ENCODE measurements around the gene FHOD3.

Gene FHOD3

DNA sequence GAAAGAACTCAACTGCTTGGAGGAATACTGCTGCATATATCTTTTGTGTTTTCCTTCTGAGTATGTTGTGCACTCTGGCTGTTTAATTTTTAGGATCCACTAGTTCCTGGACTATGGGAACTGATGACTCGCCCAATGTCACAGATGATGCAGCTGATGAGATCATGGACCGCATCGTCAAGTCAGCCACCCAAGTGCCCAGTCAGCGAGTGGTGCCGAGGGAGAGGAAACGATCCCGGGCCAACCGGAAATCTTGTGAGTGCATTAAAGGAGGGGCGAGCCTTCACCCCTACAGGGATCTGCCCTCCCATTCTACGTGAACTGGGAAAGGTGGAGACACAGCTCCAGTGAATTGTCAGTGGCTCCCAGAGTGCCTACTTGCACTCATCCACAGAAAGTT is 471.7 kb downstream of the FHOD3 start:
- peak; percentile 64 for DNase-seq

DNA sequence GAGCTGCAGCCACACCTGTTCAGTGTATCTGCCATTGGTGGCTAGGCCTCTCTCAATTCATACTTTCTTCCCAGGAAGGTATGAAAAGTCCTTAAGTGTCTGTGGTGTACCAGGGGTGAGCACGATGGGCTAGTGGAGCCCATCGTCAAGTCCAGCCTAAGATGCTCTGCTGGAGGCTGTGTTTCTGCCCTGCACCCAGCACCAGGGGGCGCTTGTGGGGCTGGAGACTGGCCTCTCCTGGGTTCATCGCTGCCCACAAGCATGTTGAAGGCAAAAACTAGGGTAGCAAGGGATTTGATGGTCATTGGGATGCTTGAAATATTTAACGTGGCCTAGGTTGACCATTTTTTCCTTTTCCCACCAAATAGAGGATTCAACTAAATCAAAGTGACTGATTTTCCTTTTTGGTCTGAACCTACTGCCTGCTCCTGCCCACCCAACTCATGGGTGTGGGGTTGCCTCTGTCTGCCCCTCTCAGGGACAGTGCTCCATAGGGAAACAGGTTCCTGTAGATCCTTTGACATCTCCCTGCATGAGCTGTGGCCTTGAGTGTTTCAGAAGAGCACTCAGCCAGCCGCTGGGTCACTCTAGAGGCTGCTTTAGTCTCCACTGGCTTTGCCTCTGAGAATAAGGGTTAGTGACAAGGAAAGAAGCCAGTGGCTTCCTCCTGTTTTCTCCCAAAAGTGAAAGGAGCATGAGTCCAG is 472.2 kb downstream of the FHOD3 start:
- DNase-seq: no peak

DNA sequence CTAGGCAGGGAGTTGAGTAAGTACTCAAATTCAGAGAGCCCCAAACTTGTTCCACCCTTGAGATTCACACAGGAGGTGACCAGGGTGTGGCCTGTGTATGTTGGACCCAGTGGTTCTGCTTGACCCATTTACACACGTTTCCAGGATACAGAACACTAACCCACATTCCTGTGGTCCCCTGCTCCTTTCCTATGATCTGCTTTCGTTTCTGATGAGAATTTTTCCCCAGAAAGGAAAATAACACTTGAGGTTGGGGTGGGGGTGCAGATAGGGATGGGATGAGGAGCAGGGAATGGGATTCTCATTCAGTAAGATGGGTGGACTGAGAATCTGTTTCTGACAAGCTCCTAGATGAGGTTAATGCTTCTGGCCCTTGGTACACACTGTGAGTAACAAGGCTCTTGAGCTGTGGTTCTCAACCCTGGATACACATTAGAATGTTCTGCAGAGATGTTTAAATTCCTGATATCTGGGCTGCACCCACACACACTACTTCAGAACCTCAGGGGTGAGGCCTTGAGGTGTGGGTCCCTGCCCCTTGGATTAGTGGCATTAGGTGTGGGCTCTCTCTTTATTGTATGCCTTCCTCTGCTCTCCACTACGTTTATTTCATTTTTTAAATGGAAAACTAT is 472.9 kb downstream of the FHOD3 start:
- no peak for DNase-seq

DNA sequence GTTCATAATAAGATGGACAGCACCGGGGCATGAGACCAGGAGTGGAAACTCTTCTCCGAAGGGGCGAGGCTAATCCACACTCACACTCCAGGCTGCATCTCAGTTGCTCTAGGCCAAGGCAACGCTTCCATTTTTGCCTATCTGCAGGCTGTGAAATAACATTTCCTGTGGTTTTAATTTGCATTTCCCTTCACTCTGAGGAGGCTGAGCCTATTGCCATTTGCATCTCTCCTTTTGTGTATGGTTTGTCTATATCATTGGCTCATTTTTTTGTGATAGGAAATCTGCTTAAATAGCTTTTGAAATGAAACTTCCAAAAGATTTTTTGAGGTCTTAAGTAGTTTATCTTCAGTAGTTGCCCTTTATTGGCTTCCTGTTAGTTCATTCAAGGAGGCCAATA is 473.7 kb downstream of the FHOD3 start:
- no peak for DNase-seq

DNA sequence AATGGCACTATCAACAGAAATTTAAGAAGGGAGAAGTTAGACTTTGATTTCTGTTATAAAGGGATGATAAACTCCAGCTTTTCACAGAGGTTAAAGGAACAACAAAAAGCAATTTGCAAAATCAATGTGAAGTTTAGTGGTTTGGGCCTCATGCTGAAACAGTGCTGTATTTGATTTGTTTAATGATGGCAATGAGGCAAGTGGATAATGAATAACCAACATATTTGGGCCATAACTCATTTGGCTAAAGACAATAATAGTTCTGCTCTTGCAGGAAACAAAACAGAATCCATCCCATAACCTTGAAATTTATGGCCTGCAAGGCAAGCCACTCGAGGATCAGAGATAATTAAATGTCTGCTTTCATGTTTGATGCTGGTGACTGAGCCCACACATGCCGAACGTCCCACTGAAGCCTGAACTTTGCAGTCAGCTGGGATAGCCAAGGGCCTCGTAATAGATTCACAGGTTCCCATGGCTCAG is 474.8 kb downstream of the FHOD3 start:
- peak; percentile 44 for DNase-seq

DNA sequence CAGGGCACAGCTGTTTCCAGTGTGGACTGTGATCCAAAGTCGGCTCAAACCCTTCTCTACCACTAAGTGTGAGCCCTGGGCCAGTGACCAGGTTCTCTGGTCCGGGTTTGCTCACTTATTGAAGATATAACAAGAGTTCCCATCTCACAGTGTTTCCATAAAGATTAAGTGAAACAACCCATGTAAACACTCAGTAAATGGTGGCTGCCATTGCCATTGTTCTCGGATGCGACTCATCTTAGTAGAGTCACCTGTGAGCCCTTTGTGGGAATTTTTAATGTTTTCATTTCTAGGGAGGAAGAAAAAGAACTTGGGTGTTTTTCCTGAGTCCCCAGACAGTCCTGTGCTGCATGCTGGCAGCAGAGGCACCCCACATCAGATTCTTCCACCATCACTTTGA is 477.9 kb downstream of the FHOD3 start:
- no peak for DNase-seq

DNA sequence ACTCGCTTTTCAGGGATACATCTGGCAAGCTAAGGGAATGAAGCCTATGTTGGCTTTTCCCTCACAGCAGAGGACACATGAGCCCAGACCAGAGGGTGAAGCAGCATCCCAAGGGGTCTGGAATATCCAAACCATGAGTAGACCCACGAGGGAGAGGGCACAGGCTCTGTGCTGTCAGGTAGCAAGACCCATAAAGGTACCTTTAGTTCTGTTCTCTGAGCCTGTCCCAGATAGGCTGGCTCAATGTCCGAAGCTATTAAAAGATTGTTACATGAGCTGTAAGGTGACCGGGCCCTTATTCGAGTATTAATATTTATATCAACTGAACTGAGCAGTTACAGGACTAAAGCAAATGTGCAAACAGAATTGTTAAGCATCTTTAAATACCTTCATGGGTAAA is 479.1 kb downstream of the FHOD3 start:
- DNase-seq: no peak

DNA sequence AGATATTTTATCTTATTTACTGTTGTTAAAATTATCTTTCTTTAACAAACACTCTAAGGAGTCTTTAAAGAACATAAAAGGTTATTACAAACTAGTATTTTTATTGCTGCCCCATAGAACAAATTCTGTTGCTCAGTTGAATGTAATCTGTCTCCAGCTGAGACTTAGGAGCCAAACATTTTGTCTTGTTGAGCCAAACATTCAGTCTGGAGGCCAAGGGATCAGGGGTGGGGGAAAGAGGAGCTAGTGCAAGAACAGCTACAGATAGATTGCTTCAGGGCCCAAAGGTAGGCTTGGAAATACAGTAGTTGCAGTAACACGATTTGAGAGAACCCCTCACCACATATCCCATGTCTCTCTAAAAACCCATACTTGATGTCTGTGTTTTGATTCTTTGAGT is 480.1 kb downstream of the FHOD3 start:
- no peak for DNase-seq

DNA sequence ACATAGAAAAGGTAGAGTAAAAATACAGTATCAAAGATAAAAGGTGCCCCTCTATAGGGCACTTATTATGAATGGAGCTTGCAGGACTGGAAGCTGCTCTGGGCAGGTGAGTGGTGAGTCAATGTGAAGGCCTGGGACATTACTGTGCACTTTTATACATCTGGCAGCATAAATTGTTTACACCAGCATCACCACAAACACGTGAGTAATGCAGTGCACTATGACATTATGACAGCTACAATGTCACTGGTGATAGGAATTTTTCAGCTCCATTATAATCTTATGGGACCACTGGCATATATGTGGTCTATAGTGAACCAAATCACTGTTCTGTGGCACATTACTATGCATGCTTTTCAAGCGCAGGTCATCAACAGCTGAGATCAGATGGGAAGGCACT is 483.2 kb downstream of the FHOD3 start:
- DNase-seq: peak; percentile 45

DNA sequence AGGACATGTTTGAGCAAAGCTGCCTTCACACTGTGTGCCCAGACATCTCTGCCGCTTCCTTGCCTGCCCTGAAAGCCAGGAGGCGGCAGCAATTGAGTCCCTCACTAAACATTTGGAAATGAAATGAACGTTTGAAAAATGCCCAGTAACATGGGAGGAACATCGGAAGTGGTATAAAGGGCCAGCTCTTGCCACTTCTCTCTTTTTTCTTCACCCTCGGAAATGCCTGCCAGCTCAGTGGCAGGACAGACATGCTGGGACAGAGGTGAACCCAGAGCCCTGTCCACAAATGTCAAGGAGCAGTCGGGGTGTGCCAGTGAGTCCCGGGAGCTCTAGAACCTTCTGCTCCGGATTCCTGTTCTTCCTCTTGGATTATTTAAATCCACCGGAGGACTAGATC is 485.2 kb downstream of the FHOD3 start:
- DNase-seq: no peak

DNA sequence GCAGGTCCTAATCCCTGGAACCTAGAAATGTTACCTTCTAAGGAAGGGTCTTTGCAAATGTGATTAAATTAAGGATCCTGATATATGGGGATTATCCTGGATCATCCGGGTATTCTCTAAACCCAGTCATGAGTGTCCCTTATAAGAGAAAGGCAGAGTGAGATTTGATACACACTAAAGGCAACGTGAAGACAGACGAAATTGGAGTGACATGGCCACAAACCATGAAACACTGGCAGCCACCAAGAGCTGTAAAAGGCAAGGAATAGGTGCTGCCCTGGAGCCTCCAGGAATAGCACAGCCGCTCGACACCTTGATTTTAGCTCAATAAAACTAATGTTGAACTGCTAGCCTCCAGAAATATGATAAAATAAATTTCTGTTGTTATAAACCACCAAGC is 486.3 kb downstream of the FHOD3 start:
- no peak for DNase-seq

DNA sequence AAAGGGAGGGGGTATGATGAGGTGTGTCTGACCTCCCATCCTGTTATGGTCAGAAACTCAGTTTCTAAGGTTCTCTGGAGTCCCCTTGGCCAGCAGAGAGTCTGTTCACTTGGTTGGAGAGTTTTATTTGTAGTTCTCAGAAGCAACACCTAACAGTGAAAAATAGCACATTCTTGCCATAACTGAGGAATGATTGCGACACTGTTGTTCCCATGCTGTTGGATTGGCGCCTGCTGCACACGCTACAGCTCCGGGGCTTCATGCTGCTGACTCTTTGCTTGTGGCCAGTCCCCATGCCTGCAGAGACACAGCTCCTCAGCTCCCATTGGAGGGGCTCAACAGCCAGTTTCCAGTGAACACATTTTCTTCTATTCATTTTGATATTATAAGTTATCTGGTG is 489.2 kb downstream of the FHOD3 start:
- DNase-seq: peak; percentile 83

DNA sequence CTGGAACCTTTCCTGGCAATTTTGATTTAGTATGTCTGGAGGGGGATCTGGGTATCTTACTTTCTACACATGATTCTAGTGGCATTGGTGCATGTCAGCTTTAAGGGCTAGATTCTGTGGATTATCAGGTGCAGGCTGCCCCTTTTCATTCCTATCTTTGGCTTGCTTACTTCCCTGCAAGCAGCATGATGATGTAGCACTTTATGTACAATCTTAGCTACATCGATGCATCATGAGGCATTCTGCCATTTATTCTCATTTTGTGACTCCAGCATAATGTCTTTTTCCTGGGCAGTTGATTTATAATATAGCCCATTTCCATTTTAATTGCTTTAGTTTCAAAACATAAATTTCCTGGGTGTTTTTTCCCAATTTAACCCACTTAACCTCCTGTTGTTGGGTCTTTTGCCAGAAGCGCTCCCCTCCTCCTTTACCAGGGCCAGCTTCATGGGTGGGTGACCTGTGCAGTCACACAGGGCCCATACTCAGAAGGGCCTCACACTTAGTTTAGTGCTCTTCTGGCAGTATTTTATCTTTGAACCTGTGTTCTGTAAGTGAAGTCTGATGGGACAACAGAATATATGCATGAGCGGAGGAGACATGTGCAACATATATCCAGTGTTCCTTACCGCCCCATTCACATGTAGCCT is 495.2 kb downstream of the FHOD3 start:
- DNase-seq: no peak

DNA sequence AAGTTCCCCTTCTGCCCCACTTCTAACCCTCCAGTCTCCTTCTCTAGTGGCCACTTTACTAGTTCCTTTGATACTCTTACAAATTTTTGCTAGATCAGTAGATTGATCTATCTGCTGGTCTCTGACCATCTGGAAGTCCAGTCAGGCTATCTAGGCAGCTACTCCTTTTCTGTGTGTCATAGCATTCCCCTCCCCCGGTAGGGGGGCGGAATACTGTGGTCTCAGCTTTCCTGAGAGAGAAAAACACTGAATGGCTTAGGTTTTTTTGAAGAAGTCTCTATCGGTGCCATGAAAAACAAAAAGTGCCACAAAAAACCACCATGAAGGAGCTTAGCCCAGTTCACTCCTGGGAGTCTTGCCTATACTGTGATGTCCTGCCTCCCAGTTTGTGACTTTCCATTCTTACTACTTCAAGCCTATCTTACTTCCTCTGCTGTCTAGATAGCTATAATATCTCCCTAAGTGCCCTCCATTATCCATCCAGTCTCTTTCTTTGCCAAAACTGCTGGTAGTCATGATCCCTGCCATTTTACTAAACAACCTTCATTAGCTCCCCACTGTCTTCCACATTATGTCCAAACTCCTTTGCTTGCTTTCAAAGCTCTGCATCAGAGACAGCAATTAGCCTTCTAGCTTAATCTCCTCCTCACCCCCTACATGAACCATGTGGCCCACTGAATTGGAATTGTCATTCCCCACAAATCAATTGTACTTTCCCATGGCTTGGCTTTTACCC is 501.4 kb downstream of the FHOD3 start:
- no peak for DNase-seq

DNA sequence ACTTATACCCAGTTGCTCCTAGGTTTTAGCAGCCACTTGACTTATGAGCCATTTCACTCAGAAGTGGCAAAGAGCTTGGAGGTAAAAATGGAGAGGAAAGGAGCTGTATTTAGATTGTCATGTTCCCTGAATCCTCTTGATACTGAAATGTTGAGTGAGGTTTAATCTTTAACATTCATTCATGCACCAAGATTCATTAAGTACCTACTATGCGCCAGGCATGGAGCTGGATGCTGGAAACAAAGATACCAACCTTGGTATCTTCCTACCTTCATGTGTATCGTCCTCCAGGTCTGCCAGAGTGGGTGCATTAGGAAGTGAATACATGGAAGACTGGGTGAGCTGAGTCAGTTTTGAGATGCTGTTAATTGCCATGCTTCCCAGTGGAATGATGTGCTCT is 507.6 kb downstream of the FHOD3 start:
- DNase-seq: no peak

DNA sequence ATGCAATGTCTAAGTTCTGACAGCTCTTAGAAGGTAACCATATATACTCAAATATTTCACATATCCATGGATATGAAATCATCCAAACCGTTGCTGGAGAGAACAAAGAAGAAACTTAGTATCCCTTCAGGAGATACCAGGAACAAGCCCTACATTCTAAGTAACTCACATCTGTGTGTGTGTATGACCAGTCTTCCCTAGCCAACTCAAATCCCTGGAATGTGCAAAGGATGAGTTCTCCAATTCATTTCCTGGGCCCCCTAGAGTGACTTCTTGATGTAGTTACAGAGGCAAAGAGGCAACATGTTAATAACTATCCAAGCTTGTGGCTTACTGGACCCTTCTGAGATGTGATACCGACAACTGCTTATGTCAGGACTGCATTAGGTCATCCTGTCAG is 511.2 kb downstream of the FHOD3 start:
- DNase-seq: peak; percentile 87

DNA sequence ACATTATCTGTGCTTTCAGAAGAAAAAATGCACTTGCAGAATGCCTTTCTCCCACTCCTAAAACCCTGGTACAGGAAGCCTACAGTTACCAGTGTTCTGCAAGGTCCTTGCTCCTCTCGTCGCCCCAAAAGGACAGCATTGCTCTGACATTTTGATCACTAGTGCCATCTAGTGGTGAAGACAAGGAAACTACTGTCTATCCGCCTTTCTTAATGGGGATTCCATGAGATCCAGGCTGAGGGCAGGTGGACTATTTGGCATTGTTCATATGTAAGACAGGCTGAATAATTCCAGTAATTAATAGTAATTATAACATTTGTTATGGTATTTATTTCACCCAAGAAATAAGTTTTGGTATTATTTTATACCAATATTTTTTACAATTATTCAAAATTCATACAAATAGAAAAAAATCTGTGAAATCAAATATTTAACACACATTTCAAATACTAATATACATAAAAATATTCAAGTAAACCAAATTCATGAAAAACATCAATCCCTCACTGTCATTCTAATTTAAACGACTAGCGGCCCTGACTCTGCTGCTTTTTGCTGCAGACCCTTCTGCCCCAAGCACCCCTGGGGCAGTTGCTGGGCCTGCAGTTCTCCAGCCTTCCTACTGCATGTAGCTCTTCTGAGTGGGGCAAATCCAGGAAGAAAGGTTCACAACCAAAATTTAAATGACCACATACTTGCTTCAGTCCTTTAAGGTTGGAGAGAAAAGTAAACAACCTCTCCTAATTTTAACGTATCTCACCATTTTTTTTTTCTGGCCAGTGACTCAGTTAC is 512.3 kb downstream of the FHOD3 start:
- peak; percentile 77 for DNase-seq

DNA sequence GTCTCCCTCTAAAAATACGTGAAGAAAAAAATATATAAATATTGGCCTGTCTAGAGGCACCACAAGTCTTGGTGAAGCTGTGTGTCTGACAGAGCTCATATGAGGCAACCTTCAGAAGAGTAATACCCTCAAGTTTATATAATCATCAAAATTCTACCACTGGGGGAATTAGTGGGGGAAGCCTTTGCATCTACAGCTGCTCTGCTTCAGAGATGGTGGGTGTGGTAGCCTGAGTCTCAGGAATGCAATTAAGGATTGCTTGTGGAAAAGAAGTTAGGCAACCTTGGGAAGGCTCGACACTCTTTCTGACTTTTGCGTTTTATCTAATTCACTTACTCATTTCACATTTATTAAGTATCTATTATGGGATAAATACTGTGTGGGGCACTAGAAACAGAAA is 513.9 kb downstream of the FHOD3 start:
- peak; percentile 17 for DNase-seq

DNA sequence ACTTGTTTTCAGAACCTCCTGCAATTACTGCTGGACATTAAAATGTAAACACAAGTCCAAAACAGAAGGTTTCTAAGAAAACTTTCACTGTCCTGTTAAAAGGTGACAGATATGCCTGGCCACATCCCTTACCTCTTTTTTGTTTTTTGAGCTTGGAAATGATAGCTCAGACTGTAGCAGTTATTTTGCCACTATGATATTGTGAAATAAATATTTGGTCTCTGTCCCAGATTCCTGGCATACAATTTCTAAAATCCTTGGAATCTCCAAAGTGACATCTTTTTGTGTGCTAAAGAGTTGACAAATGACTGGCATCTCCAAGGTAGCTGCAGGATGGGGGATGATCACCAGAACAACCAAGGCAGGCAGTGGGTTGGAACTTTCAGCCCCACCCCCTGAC is 514.4 kb downstream of the FHOD3 start:
- no peak for DNase-seq

DNA sequence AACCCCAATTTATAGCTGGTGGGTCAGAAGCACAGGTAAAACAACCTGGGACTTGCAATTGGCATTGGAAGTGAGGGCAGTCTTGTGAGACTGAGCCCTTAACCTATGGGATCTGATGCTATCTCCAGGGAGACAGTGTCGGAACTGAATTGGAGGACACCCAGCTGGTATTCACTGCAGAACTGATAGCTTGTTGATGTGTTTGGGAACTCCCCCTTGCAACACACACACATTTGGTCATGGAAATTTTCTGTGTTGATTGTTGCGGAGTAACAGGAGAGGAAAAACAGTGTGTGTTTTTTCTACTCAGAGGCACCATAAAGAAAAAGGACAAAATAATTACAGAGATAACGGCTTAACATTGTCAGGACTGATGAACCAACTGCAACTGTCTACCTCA is 515.2 kb downstream of the FHOD3 start:
- no peak for DNase-seq

DNA sequence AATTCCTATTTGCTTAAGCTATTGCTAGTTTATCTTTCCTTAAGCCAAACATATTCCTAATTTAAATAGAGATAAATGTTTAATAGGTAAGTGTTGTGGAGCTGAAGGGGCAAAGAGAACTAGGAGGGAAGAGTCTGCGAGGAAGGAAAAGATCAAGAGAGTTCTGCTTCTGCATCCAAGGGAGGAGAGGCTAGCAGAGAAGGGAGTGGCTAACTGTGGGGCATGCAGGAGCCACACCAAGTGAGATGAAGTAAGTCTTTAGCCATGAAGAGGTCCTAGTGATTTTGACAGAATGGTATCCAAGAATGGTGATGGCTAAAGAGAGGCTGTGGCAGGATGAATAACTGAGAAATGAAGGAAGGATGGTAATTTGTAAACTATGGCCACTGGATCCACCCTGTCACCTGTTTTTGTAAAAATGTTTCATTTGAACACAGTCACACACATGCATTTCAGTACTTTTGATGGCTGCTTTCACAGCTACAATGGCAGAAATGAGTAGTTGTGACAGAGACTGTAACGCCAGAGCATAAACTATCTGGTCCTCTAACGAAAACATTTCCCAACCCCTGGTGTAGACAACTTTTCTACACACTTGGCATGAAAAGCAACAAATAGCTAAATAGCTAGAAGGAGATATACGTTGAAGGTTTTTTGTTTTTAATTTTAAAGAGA is 515.7 kb downstream of the FHOD3 start:
- DNase-seq: no peak

DNA sequence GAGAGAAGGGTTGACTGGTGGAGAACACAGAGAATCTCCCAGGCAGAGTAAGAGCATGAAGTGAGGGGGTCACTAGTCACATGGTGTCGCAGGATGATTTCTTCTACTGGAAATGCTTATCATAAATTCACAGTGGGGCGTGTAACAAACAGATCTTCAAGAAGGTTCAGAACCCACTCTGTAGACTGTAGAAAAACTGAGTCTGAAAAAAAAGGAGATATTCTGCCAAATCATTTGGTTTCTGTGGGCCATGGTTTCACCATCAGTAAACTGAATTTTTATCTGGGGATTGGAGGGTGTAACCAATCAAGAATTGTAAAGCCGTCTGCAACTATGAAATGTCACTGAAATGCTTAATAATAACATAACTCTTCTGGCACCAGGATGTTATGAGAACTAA is 516.3 kb downstream of the FHOD3 start:
- DNase-seq: no peak
